ENCODE measurements around the gene EDA.

- TF ChIP-seq CTCF (IDR thresholded peaks at IDR 0.05; ENCODE audit: low read length) (no peak), EZH2 (optimal IDR thresholded peaks at IDR 0.05; ENCODE audit: low read depth, low read length) (no peak)
Observed at GRCh38 chrX:69959712-69960111, 343.8 kb downstream of the EDA start.
